ENCODE measurements around the gene ADGRL1. TPM values are rescaled to one million over a fixed set of nuclear protein-coding genes. Genes with fewer than 3 reads are reported as not detected.
A peak's percentile ranks its signal among the peaks of the same experiment; 100 is the strongest.
"Not testable (repeated sequence)": the region's sequence is repeated elsewhere in the genome, so short reads cannot be mapped to it uniquely, and the experiment has no call there.

The ADGRL1 gene
- total and polyA plus RNA-seq, 4 donors = 0.14 to 1.6 (median 0.53) TPM

- Histone ChIP-seq H3K27me3 (ENCODE audit: control insufficient read depth in 4 of 4, insufficient read depth in 4 of 4, low read length in 3 of 4) (no peaks in the 10 kb centered on the region), H3K9me3 (ENCODE audit: control insufficient read depth in 4 of 4, low read length in 3 of 4) (no peaks in the 10 kb centered on the region), H3K4me3 (ENCODE audit: low read depth in 1 of 3, low read length in 3 of 3) (no peak overlapping the region), H3K4me1 (ENCODE audit: control insufficient read depth in 4 of 4, insufficient read depth in 4 of 4, low read length in 3 of 4) (no peaks in the 10 kb centered on the region), H3K27ac (ENCODE audit: low read depth in 1 of 2, low read length in 2 of 2) (no peak overlapping the region), H3K36me3 (ENCODE audit: control insufficient read depth in 4 of 4, insufficient read depth in 3 of 4, low read depth in 1 of 4, low read length in 3 of 4) (no peaks in the 10 kb centered on the region), H3K9ac (ENCODE audit: low read depth in 1 of 2, low read length in 2 of 2) (no peak overlapping the region)
- 76% methylated on average over 18 of the region's 18 CpGs for WGBS
- TF ChIP-seq ATF3 (IDR thresholded peaks at IDR 0.05) = no peak
- DNase-seq (ENCODE audit: low spot score) = no peak
Observed at GRCh38 chr19:14198384-14199376, 7.3 kb downstream of the ADGRL1 start.

- no peaks in the 10 kb centered on the region for H3K4me1 ChIP-seq (ENCODE audit: control insufficient read depth in 4 of 4, insufficient read depth in 4 of 4, low read length in 3 of 4)
- H3K4me3 ChIP-seq (ENCODE audit: low read depth in 1 of 3, low read length in 3 of 3) = no peak overlapping the region
- DNase-seq (ENCODE audit: low spot score) = no peak
- H3K36me3 ChIP-seq (ENCODE audit: control insufficient read depth in 4 of 4, insufficient read depth in 3 of 4, low read depth in 1 of 4, low read length in 3 of 4) = no peaks in the 10 kb centered on the region
- no peak overlapping the region for H3K27ac ChIP-seq (ENCODE audit: low read depth in 1 of 2, low read length in 2 of 2)
- H3K9ac ChIP-seq (ENCODE audit: low read depth in 1 of 2, low read length in 2 of 2) = no peak overlapping the region
- 84% methylated on average over 5 of the region's 5 CpGs for WGBS
- no peaks in the 10 kb centered on the region for H3K9me3 ChIP-seq (ENCODE audit: control insufficient read depth in 4 of 4, low read length in 3 of 4)
- no peak for TF ChIP-seq ATF3 (IDR thresholded peaks at IDR 0.05)
- no peak for TF ChIP-seq HNF4G (IDR thresholded peaks at IDR 0.05)
- TF ChIP-seq REST (IDR thresholded peaks at IDR 0.05) = no peak
- TF ChIP-seq FOXA2 (IDR thresholded peaks at IDR 0.05) = no peak
- no peaks in the 10 kb centered on the region for H3K27me3 ChIP-seq (ENCODE audit: control insufficient read depth in 4 of 4, insufficient read depth in 4 of 4, low read length in 3 of 4)
Observed at GRCh38 chr19:14197882-14198281, 8.1 kb downstream of the ADGRL1 start.

GRCh38 chr19:14197288-14197687 lies 8.7 kb downstream of the ADGRL1 start:
- not testable (repeated sequence) for H3K27ac ChIP-seq (ENCODE audit: low read depth in 1 of 2, low read length in 2 of 2); H3K36me3 ChIP-seq (ENCODE audit: control insufficient read depth in 4 of 4, insufficient read depth in 3 of 4, low read depth in 1 of 4, low read length in 3 of 4); H3K9ac ChIP-seq (ENCODE audit: low read depth in 1 of 2, low read length in 2 of 2); H3K27me3 ChIP-seq (ENCODE audit: control insufficient read depth in 4 of 4, insufficient read depth in 4 of 4, low read length in 3 of 4); H3K9me3 ChIP-seq (ENCODE audit: control insufficient read depth in 4 of 4, low read length in 3 of 4); H3K4me3 ChIP-seq (ENCODE audit: low read depth in 1 of 3, low read length in 3 of 3); H3K4me1 ChIP-seq (ENCODE audit: control insufficient read depth in 4 of 4, insufficient read depth in 4 of 4, low read length in 3 of 4); DNase-seq (ENCODE audit: low spot score)
- 91% methylated on average over 6 of the region's 7 CpGs for WGBS

- WGBS = 25% methylated on average over 12 of the region's 12 CpGs
- peak; percentile 58 for TF ChIP-seq CTCF (IDR thresholded peaks at IDR 0.05; ENCODE audit: low read depth, low read length, missing input control)
- TF ChIP-seq RAD21 (IDR thresholded peaks at IDR 0.05) = peak; percentile 60 to 75
- H3K9me3 ChIP-seq (ENCODE audit: control insufficient read depth in 4 of 4, low read length in 3 of 4); H3K4me3 ChIP-seq (ENCODE audit: low read depth in 1 of 3, low read length in 3 of 3); H3K4me1 ChIP-seq (ENCODE audit: control insufficient read depth in 4 of 4, insufficient read depth in 4 of 4, low read length in 3 of 4); H3K9ac ChIP-seq (ENCODE audit: low read depth in 1 of 2, low read length in 2 of 2); H3K27ac ChIP-seq (ENCODE audit: low read depth in 1 of 2, low read length in 2 of 2); H3K36me3 ChIP-seq (ENCODE audit: control insufficient read depth in 4 of 4, insufficient read depth in 3 of 4, low read depth in 1 of 4, low read length in 3 of 4); H3K27me3 ChIP-seq (ENCODE audit: control insufficient read depth in 4 of 4, insufficient read depth in 4 of 4, low read length in 3 of 4): not testable (repeated sequence)
- peak; percentile 72 for DNase-seq (ENCODE audit: low spot score)
Observed at GRCh38 chr19:14196105-14196504, 9.9 kb downstream of the ADGRL1 start.

GRCh38 chr19:14195216-14195615 lies 10.8 kb downstream of the ADGRL1 start:
- H3K36me3 ChIP-seq (ENCODE audit: control insufficient read depth in 4 of 4, insufficient read depth in 3 of 4, low read depth in 1 of 4, low read length in 3 of 4); H3K9ac ChIP-seq (ENCODE audit: low read depth in 1 of 2, low read length in 2 of 2); DNase-seq (ENCODE audit: low spot score); H3K27me3 ChIP-seq (ENCODE audit: control insufficient read depth in 4 of 4, insufficient read depth in 4 of 4, low read length in 3 of 4); H3K27ac ChIP-seq (ENCODE audit: low read depth in 1 of 2, low read length in 2 of 2); H3K4me3 ChIP-seq (ENCODE audit: low read depth in 1 of 3, low read length in 3 of 3); H3K4me1 ChIP-seq (ENCODE audit: control insufficient read depth in 4 of 4, insufficient read depth in 4 of 4, low read length in 3 of 4); H3K9me3 ChIP-seq (ENCODE audit: control insufficient read depth in 4 of 4, low read length in 3 of 4): not testable (repeated sequence)
- 88% methylated on average over 12 of the region's 12 CpGs for WGBS
